ENCODE measurements around the gene WDR4.
"Not testable (repeated sequence)": the region's sequence is repeated elsewhere in the genome, so short reads cannot be mapped to it uniquely, and the experiment has no call there.

WDR4 gene

GRCh38 chr21:42851812-42852665, 27.3 kb downstream of the WDR4 start:
- TF ChIP-seq CTBP1 (IDR thresholded peaks at IDR 0.05; ENCODE audit: borderline replicate concordance) = no peak
- no peak for TF ChIP-seq SUZ12 (IDR thresholded peaks at IDR 0.05)
- TF ChIP-seq LEF1 (IDR thresholded peaks at IDR 0.05; ENCODE audit: borderline replicate concordance) = no peak
- no peak for TF ChIP-seq FOXK2 (IDR thresholded peaks at IDR 0.05)
- TF ChIP-seq ZNF384 (IDR thresholded peaks at IDR 0.05) = no peak
- TF ChIP-seq L3MBTL2 (conservative IDR thresholded peaks at IDR 0.05) = no peak
- no peak for TF ChIP-seq FOXM1 (IDR thresholded peaks at IDR 0.05; ENCODE audit: borderline replicate concordance)
- ChIA-PET CTCF (no interaction called here), POLR2A (no interaction called here)
- no peak for DNase-seq (ENCODE audit: extremely low spot score)

GRCh38 chr21:42850866-42851391, 28.4 kb downstream of the WDR4 start:
- ChIA-PET POLR2A (no interaction called here), CTCF (interaction anchor here (0.7 kb wide), 1 partner anchor 265 kb away, joined by 3 read pairs; no protein-coding TSS in a partner anchor)
- peak; percentile 80 for DNase-seq (ENCODE audit: extremely low spot score)
- TF ChIP-seq ELF4 (IDR thresholded peaks at IDR 0.05) (no peak), FOXA1 (IDR thresholded peaks at IDR 0.05) (no peak), FOXM1 (IDR thresholded peaks at IDR 0.05; ENCODE audit: borderline replicate concordance) (no peak), HDGF (IDR thresholded peaks at IDR 0.05; ENCODE audit: borderline replicate concordance) (no peak), SP1 (IDR thresholded peaks at IDR 0.05) (no peak), NFRKB (IDR thresholded peaks at IDR 0.05) (no peak), CTBP1 (IDR thresholded peaks at IDR 0.05; ENCODE audit: borderline replicate concordance) (no peak)

- TF ChIP-seq BHLHE40 (IDR thresholded peaks at IDR 0.05; ENCODE audit: borderline replicate concordance) (no peak), FOXA1 (IDR thresholded peaks at IDR 0.05) (no peak), NFRKB (IDR thresholded peaks at IDR 0.05) (no peak), ARNT (IDR thresholded peaks at IDR 0.05) (no peak), CTBP1 (IDR thresholded peaks at IDR 0.05; ENCODE audit: borderline replicate concordance) (no peak), PKNOX1 (IDR thresholded peaks at IDR 0.05) (no peak)
- no peak for DNase-seq (ENCODE audit: extremely low spot score)
- POLR2A ChIA-PET = no interaction called here
- CTCF ChIA-PET = interaction anchor here (0.7 kb wide), 1 partner anchor 264 kb away, joined by 3 read pairs; no protein-coding TSS in a partner anchor
Measured at GRCh38 chr21:42850463-42850862, 28.9 kb downstream of the WDR4 start.

GRCh38 chr21:42849759-42850412, 29.5 kb downstream of the WDR4 start:
- no peak for DNase-seq (ENCODE audit: extremely low spot score)
- ChIA-PET CTCF (interaction anchor here (0.7 kb wide), 1 partner anchor 264 kb away, joined by 3 read pairs; no protein-coding TSS in a partner anchor), POLR2A (no interaction called here)
- TF ChIP-seq PKNOX1 (IDR thresholded peaks at IDR 0.05) (no peak), NFRKB (IDR thresholded peaks at IDR 0.05) (no peak), ARNT (IDR thresholded peaks at IDR 0.05) (no peak), SP1 (IDR thresholded peaks at IDR 0.05) (no peak), FOXM1 (IDR thresholded peaks at IDR 0.05; ENCODE audit: borderline replicate concordance) (no peak), ELF4 (IDR thresholded peaks at IDR 0.05) (no peak), CTBP1 (IDR thresholded peaks at IDR 0.05; ENCODE audit: borderline replicate concordance) (no peak), LEF1 (IDR thresholded peaks at IDR 0.05; ENCODE audit: borderline replicate concordance) (no peak), FOXK2 (IDR thresholded peaks at IDR 0.05) (no peak), L3MBTL2 (conservative IDR thresholded peaks at IDR 0.05) (no peak), HDGF (IDR thresholded peaks at IDR 0.05; ENCODE audit: borderline replicate concordance) (no peak)

GRCh38 chr21:42848932-42849758, 30.2 kb downstream of the WDR4 start:
- ChIA-PET POLR2A (no interaction called here), CTCF (no interaction called here)
- no peak for TF ChIP-seq L3MBTL2 (conservative IDR thresholded peaks at IDR 0.05)
- TF ChIP-seq LEF1 (IDR thresholded peaks at IDR 0.05; ENCODE audit: borderline replicate concordance) = no peak
- TF ChIP-seq HDGF (IDR thresholded peaks at IDR 0.05; ENCODE audit: borderline replicate concordance) = no peak
- TF ChIP-seq BHLHE40 (IDR thresholded peaks at IDR 0.05; ENCODE audit: borderline replicate concordance) = no peak
- TF ChIP-seq FOXK2 (IDR thresholded peaks at IDR 0.05) = no peak
- TF ChIP-seq SUZ12 (IDR thresholded peaks at IDR 0.05) = no peak
- no peak for DNase-seq (ENCODE audit: extremely low spot score)

- CTCF ChIA-PET; POLR2A ChIA-PET; DNase-seq (ENCODE audit: extremely low spot score): not testable (repeated sequence)
- TF ChIP-seq TARDBP (IDR thresholded peaks at IDR 0.05) = 0 out of 2 replicates have a peak, but pooled peaks have one; percentile 14
Measured at GRCh38 chr21:42848144-42848931, 31.0 kb downstream of the WDR4 start.

All from HEK293T (cell line).